Gastroesophageal sphincter (tissue), 4 donors: ENCODE results near the gene PTPN21. TPM values are rescaled to one million over a fixed set of nuclear protein-coding genes. Genes with fewer than 3 reads are reported as not detected.

ENCODE experiments used
- ATAC-seq: fragments of 150-250 bp; one replicate; pipeline ENCODE4 v1.9.1; 2016; ENCODE audit warnings: mild to moderate bottlenecking, moderate library complexity
- H3K27ac ChIP-seq, 4 donors: fragments of 200-600 bp; sonication (generic) in 3 of 4; 1 replicate in 3 of 4; 2 replicates in 1 of 4; pipeline ENCODE4 v1.5.1; 2016 to 2019
- H3K27me3 ChIP-seq: fragments of 200-600 bp; sonication (generic); one replicate; pipeline ENCODE4 v1.5.1; 2019
- H3K36me3 ChIP-seq, 2 donors: fragments of 200-600 bp; sonication (generic); one replicate each; pipeline ENCODE4 v1.5.1; 2019; ENCODE audit warnings: control low read depth in 1 of 2
- H3K4me1 ChIP-seq, 3 donors: fragments of 200-600 bp; sonication (generic); 1 replicate in 2 of 3; 2 replicates in 1 of 3; pipeline ENCODE4 v1.5.1; 2016 to 2019; ENCODE audit warnings: control low read depth in 2 of 3
- H3K4me3 ChIP-seq, 2 donors: fragments of 200-600 bp; sonication (generic); one replicate each; pipeline ENCODE4 v1.5.1; 2019; ENCODE audit warnings: mild to moderate bottlenecking in 1 of 2, moderate library complexity in 1 of 2
- H3K9me3 ChIP-seq, 3 donors: fragments of 200-600 bp; sonication (generic); one replicate each; pipeline ENCODE4 v1.5.1; 2017 to 2019; ENCODE audit warnings: control low read depth in 2 of 3
- CTCF ChIP-seq, 4 experiments: fragments of 200-600 bp in 2 of 4; fragments of 450-650 bp in 2 of 4; sonication (generic) in 1 of 4; IDR thresholded peaks; one replicate each; pipeline ENCODE4 v1.5.1; 2017 to 2019; ENCODE audit warnings: antibody characterized with exemption in 4 of 4, mild to moderate bottlenecking in 2 of 4, moderate library complexity in 2 of 4
- EP300 ChIP-seq: sonication (generic); formaldehyde crosslinking; IDR thresholded peaks from one replicate; pipeline ENCODE4 v1.6.1; 2017; ENCODE audit warnings: antibody characterized with exemption, mild to moderate bottlenecking
- POLR2A ChIP-seq, 2 donors: fragments of 450-650 bp; IDR thresholded peaks; one replicate each; pipeline ENCODE4 v1.6.1; 2017; ENCODE audit warnings: antibody characterized with exemption in 2 of 2, mild to moderate bottlenecking in 2 of 2, moderate library complexity in 1 of 2
- POLR2AphosphoS5 ChIP-seq: sonication (generic); formaldehyde crosslinking; IDR thresholded peaks from one replicate; pipeline ENCODE4 v1.6.1; 2017; ENCODE audit warnings: antibody characterized with exemption
- WGBS, 2 donors: methylation state at CpG; one replicate each; pipeline ENCODE4 v1.1.5; 2018; ENCODE audit warnings: low coverage in 1 of 2; 5-methylcytosine and 5-hydroxymethylcytosine counted together
- total RNA-seq, 4 donors: library from RNA; depleted of rRNA; stranded (reverse); fragments of >200 nt; gene quantifications; one replicate each; pipeline ENCODE4 v1.1.0, GENCODE V29; 2016

PTPN21 gene
- total RNA-seq, 4 donors from 2014 or later = 24.4 to 51.8 (median 32.2) TPM

GRCh38 chr14:88470542-88471440 lies 84.0 kb downstream of the PTPN21 start:
- Histone ChIP-seq H3K36me3 (peaks cover 0 to 93% of the 10 kb centered on the region in 2 donors), H3K9me3 (no peaks in the 10 kb centered on the region), H3K4me3 (no peak overlapping the region), H3K27me3 (no peaks in the 10 kb centered on the region), H3K4me1 (no peaks in the 10 kb centered on the region), H3K27ac (no peak overlapping the region)
- TF ChIP-seq CTCF (IDR thresholded peaks at IDR 0.05) (no peak), POLR2AphosphoS5 (no peak), POLR2A (IDR thresholded peaks at IDR 0.05) (no peak), EP300 (no peak)
- WGBS, 2 donors = 78 to 81% methylated on average over 6 of the region's 7 CpGs
- no peak for ATAC-seq

- no peak for ATAC-seq
- no peaks in the 10 kb centered on the region for H3K9me3 ChIP-seq
- H3K27ac ChIP-seq = no peak overlapping the region
- H3K36me3 ChIP-seq = peaks cover 0 to 92% of the 10 kb centered on the region in 2 donors
- TF ChIP-seq EP300 = no peak
- peak; percentile 57 for TF ChIP-seq POLR2AphosphoS5
- no peak overlapping the region for H3K4me3 ChIP-seq
- no peaks in the 10 kb centered on the region for H3K4me1 ChIP-seq
- H3K27me3 ChIP-seq = no peaks in the 10 kb centered on the region
- 29% methylated on average over 1 of the region's 1 CpG for WGBS, 2 donors
These were observed 86.4 kb downstream of the PTPN21 start for GRCh38 chr14:88468406-88468805.

- TF ChIP-seq CTCF (IDR thresholded peaks at IDR 0.05) (peak in 1 of 4 experiments; percentile 8), POLR2A (IDR thresholded peaks at IDR 0.05) (no peak)
- peaks cover 0 to 80% of the 10 kb centered on the region in 2 donors for H3K36me3 ChIP-seq
- no peak for ATAC-seq
These were observed 91.5 kb downstream of the PTPN21 start for GRCh38 chr14:88463318-88463717.

GRCh38 chr14:88454886-88455285 lies 99.9 kb downstream of the PTPN21 start:
- Histone ChIP-seq H3K27ac (no peak overlapping the region), H3K27me3 (no peaks in the 10 kb centered on the region), H3K36me3 (peaks cover 0 to 63% of the 10 kb centered on the region in 2 donors), H3K4me3 (no peak overlapping the region), H3K9me3 (peaks cover 0 to 19% (median 0%) of the 10 kb centered on the region in 3 donors), H3K4me1 (no peaks in the 10 kb centered on the region)
- no peak for ATAC-seq
- no peak for TF ChIP-seq POLR2AphosphoS5
- no peak for TF ChIP-seq CTCF (IDR thresholded peaks at IDR 0.05)
- TF ChIP-seq POLR2A (IDR thresholded peaks at IDR 0.05) = no peak
- no peak for TF ChIP-seq EP300
- 78% methylated on average over 2 of the region's 2 CpGs for WGBS, 2 donors

More at GRCh38 chr14:88463318-88463717, 91.5 kb downstream of the PTPN21 start:
- H3K4me3 ChIP-seq = no peak overlapping the region
- WGBS, 2 donors = 63 to 79% methylated on average over 3 to 4 of the region's 4 CpGs
- H3K27me3 ChIP-seq = no peaks in the 10 kb centered on the region
- H3K27ac ChIP-seq = no peak overlapping the region
- H3K9me3 ChIP-seq = peaks cover 0 to 26% (median 0%) of the 10 kb centered on the region in 3 donors
- no peaks in the 10 kb centered on the region for H3K4me1 ChIP-seq

- peaks cover 0 to 66% of the 10 kb centered on the region in 2 donors for H3K36me3 ChIP-seq
- 90% methylated on average over 3 of the region's 4 CpGs; no CpG with 5 or more reads in 1 of the 2 donors for WGBS, 2 donors
- no peak for ATAC-seq
These were observed 102.6 kb downstream of the PTPN21 start for GRCh38 chr14:88452231-88452630.

More at GRCh38 chr14:88452231-88452630, 102.6 kb downstream of the PTPN21 start:
- no peaks in the 10 kb centered on the region for H3K4me1 ChIP-seq
- H3K4me3 ChIP-seq = no peak overlapping the region
- H3K27ac ChIP-seq = no peak overlapping the region
- H3K27me3 ChIP-seq = no peaks in the 10 kb centered on the region
- TF ChIP-seq POLR2AphosphoS5 (no peak), EP300 (no peak), CTCF (IDR thresholded peaks at IDR 0.05) (no peak), POLR2A (IDR thresholded peaks at IDR 0.05) (no peak)
- peaks cover 0 to 6% (median 0%) of the 10 kb centered on the region in 3 donors for H3K9me3 ChIP-seq
